RWPE2 (cell line): ENCODE results near the gene STAB1.

Source experiments
- ATAC-seq: fragments of 200-7000 bp; cut with Tn5 transposase; 3 replicates; pipeline ENCODE4 v1.9.1; 2021; ENCODE audit warnings: low read depth
- DNase-seq: peaks from one replicate; pipeline ENCODE4 v3.0.0-alpha.2; 2020; ENCODE audit warnings: low spot score
- H3K27ac ChIP-seq: fragments of 450-650 bp; 2 replicates; pipeline ENCODE4 v1.5.1; 2017; ENCODE audit warnings: mild to moderate bottlenecking; ENCODE audit not compliant: poor library complexity, severe bottlenecking
- H3K27me3 ChIP-seq: fragments of 250-450 bp; sonication (Bioruptor Pico); 2 replicates; pipeline ENCODE4 v1.5.1; 2021; ENCODE audit warnings: mild to moderate bottlenecking, moderate library complexity; ENCODE audit not compliant: insufficient read depth, poor library complexity, severe bottlenecking
- H3K36me3 ChIP-seq: fragments of 250-450 bp; sonication (Bioruptor Pico); 2 replicates; pipeline ENCODE4 v1.5.1; 2020; ENCODE audit warnings: low read depth, mild to moderate bottlenecking, moderate library complexity
- H3K4me1 ChIP-seq: fragments of 250-450 bp; sonication (Bioruptor Pico); 2 replicates; pipeline ENCODE4 v1.5.1; 2021; ENCODE audit warnings: mild to moderate bottlenecking, moderate library complexity; ENCODE audit not compliant: insufficient read depth, poor library complexity, severe bottlenecking
- H3K4me3 ChIP-seq: fragments of 250-450 bp; sonication (Bioruptor Pico); 2 replicates; pipeline ENCODE4 v1.5.1; 2021; ENCODE audit warnings: mild to moderate bottlenecking, moderate library complexity; ENCODE audit not compliant: severe bottlenecking
- H3K9me3 ChIP-seq: fragments of 250-450 bp; sonication (Bioruptor Pico); 2 replicates; pipeline ENCODE4 v1.5.1; 2021; ENCODE audit warnings: mild to moderate bottlenecking, moderate library complexity; ENCODE audit not compliant: severe bottlenecking
- CTCF ChIP-seq: fragments of 450-650 bp; IDR thresholded peaks from one replicate; pipeline ENCODE4 v1.5.1; 2017; ENCODE audit warnings: mild to moderate bottlenecking, moderate library complexity; ENCODE audit not compliant: poor library complexity, severe bottlenecking

Gene STAB1

GRCh38 chr3:52455283-52456168 is 39.6 kb upstream of the STAB1 start, which contains the start of gene NISCH:
TSS of gene NISCH (plus strand) at chr3:52455604. CDS start at chr3:52455642, 38 bp downstream.
- Histone ChIP-seq H3K36me3 (peaks cover 27% of the 10 kb centered on the region), H3K27me3 (no peaks in the 10 kb centered on the region), H3K4me3 (peak within 1 kb of the TSS; percentile 88), H3K4me1 (peaks cover 24% of the 10 kb centered on the region), H3K27ac (peak within 1 kb of the TSS; percentile 72), H3K9me3 (no peaks in the 10 kb centered on the region)
- ATAC-seq (peak; percentile 64), DNase-seq (peak; percentile 81)
- TF ChIP-seq CTCF: no peak

GRCh38 chr3:52456169-52456799 is 38.9 kb upstream of the STAB1 start:
- Histone ChIP-seq H3K4me1 (peaks cover 24% of the 10 kb centered on the region), H3K27me3 (no peaks in the 10 kb centered on the region), H3K4me3 (peak overlapping the region; percentile 88), H3K27ac (peak overlapping the region; percentile 72), H3K9me3 (no peaks in the 10 kb centered on the region), H3K36me3 (peaks cover 35% of the 10 kb centered on the region)
- DNase-seq (peak; percentile 50), ATAC-seq (peak; percentile 13)
- no peak for TF ChIP-seq CTCF

GRCh38 chr3:52456800-52457183 is 38.3 kb upstream of the STAB1 start:
- H3K4me3 ChIP-seq: peak overlapping the region; percentile 88
- DNase-seq: no peak
- no peaks in the 10 kb centered on the region for H3K27me3 ChIP-seq
- H3K27ac ChIP-seq: peak overlapping the region; percentile 72
- ATAC-seq: no peak
- H3K9me3 ChIP-seq: no peaks in the 10 kb centered on the region
- peaks cover 40% of the 10 kb centered on the region for H3K36me3 ChIP-seq
- no peak for TF ChIP-seq CTCF
- H3K4me1 ChIP-seq: peaks cover 24% of the 10 kb centered on the region

GRCh38 chr3:52458031-52458760 is 36.9 kb upstream of the STAB1 start:
- no peaks in the 10 kb centered on the region for H3K9me3 ChIP-seq
- H3K27ac ChIP-seq: peak overlapping the region; percentile 72
- TF ChIP-seq CTCF: no peak
- H3K27me3 ChIP-seq: no peaks in the 10 kb centered on the region
- no peak for ATAC-seq
- H3K36me3 ChIP-seq: peaks cover 51% of the 10 kb centered on the region
- DNase-seq: no peak
- H3K4me3 ChIP-seq: no peak overlapping the region
- H3K4me1 ChIP-seq: peaks cover 24% of the 10 kb centered on the region
